MV-4-11 (cell line): ENCODE results near the gene ADARB2.

ENCODE experiments used
- DNase-seq: peaks from one replicate; lab custom pipeline; 2025; lab: John Stamatoyannopoulos, UW

ADARB2 gene

GRCh38 chr10:1311726-1312125 is 425.6 kb downstream of the ADARB2 start:
- no peak for DNase-seq

GRCh38 chr10:1310271-1310789 is 427.0 kb downstream of the ADARB2 start:
- no peak for DNase-seq

- no peak for DNase-seq
Observed at GRCh38 chr10:1309617-1310270, 427.6 kb downstream of the ADARB2 start.

DNA sequence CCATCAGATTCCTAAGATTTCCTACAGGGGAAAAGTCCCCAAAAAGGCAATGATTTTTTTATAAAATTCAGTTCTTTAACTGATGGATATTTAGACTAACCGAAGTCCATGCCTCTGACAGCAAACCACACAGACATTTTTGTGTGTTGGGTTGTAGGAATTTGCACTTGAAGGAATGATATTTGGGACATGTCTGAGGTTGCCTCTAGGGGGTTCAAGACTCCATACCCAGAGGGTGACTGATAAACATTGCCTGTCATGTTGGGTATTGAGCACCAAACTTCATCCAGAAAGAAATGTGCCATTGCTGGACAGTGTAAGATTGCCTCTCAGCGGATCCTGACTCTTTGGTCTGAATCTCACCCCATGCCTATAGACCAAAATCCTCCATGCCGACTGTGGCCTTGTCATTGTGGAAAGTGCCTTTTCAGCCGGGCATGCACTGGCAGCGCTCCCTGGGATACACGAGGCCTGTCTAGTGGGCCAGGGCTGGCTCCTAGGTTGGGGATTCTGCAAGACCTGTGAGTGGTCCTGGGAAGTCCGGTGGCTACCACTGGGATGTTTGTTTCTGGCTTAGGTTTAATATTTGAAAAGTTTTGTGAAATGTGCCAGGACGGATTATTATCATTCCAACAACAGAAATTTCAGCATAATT is 428.2 kb downstream of the ADARB2 start:
- no peak for DNase-seq

GRCh38 chr10:1308173-1308961 is 429.0 kb downstream of the ADARB2 start:
- DNase-seq: no peak

- no peak for DNase-seq
Observed at GRCh38 chr10:1301143-1301542, 436.2 kb downstream of the ADARB2 start.

DNA sequence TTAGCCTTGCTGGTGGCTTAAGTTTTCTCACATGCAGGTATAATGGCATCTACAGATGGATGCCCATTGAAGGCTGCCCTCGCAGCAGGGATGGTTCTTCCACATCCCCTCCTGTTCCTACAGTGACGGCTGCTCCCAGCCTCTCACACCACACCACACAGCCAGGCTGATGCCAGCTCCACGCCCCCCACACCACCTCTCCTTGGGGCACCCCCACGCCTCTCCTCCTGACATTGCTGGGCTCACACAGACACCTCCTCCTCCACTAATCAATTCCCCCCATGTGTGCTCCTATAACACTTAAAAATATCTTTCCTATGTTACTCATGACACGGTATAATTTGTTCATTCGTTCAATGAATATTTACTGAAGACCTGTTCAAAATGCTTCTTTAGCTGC is 437.1 kb downstream of the ADARB2 start:
- DNase-seq: no peak

DNA sequence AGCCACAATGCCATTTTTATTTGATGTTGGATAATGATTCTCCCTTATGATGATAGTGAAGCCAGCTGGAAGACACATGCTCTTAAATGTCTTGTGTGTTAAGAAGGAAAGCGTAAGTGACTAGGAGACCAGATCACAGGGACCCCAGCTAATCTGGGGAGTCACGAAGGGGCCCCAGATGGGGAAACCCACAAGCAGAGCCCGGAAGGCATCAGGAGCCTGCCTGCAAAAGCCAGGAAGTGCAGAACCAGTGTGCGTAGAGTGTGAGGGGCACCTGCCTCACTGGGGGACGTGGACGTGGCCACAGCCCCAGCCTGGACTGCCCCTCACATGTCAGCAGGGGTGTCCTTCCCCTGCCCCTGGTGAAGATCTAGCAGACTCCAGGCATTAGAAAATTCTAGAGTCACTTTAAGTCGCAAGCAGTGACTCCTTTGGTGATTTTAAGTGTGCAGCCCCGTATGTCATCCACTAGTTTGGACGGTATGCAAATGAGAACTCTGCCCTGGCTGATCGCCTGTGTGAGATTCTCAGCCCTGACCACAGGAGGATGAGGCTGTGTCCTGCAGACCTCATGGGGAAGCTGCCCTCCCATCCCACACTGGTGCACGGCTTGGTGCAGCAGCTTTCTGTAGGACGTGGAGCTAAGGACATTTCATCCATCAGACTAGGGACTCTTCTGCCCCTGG is 438.1 kb downstream of the ADARB2 start:
- DNase-seq: no peak

DNA sequence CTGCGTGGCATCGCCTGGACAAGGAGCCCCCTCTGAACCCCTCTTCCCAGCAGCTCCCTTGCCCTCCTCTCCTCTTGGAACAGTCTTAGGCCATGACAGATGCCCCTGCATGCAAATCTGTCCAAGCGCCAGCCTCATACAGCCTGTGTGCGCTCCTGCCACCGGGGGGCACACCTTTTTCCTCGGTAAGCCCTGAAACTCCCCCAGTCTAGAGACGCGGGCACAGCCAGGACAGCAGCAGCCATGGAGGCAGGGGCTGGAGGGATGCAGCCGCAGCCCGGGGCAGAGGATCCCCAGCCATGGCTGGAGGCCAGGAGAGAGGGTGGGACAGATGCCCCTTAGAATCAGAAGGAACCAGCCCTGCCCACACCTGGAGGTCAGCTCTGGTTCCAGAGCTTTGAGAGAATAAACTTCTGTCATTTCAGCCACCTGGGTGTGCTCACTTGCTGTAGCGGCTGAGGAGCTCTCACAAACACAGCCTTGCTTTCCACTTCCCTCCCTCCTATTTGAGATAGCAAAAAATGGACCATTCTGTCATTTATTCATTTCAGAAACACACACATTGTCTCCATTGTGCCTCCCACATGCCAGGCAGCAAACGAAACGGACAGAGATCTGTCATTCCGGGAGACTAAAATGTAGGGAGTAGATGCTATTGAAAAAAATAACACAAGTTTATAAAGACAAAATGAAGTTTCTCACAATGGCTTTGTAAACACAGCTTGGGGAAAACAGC is 439.6 kb downstream of the ADARB2 start:
- DNase-seq: no peak

- DNase-seq: no peak
Observed at GRCh38 chr10:1295756-1296480, 441.4 kb downstream of the ADARB2 start.

DNA sequence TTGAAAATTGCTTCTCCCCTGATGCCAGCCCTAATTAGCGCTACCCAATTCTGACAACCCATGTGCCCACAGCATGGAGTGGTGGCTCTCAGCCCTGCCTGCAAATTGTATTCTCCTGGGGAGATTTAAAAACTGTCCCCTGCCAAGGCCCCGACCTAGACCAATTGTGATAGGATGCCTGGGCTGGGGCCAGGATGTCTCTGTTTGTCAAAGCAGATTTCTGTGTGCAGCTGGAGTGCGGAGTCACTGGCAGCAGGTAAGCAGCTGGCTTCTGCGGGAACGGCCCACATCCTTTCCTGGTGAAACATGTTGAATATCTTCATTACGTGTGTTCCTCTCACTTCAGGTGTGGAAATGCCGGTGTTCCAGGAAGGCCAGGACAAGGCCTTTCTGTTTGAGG is 442.6 kb downstream of the ADARB2 start:
- DNase-seq: no peak

DNA sequence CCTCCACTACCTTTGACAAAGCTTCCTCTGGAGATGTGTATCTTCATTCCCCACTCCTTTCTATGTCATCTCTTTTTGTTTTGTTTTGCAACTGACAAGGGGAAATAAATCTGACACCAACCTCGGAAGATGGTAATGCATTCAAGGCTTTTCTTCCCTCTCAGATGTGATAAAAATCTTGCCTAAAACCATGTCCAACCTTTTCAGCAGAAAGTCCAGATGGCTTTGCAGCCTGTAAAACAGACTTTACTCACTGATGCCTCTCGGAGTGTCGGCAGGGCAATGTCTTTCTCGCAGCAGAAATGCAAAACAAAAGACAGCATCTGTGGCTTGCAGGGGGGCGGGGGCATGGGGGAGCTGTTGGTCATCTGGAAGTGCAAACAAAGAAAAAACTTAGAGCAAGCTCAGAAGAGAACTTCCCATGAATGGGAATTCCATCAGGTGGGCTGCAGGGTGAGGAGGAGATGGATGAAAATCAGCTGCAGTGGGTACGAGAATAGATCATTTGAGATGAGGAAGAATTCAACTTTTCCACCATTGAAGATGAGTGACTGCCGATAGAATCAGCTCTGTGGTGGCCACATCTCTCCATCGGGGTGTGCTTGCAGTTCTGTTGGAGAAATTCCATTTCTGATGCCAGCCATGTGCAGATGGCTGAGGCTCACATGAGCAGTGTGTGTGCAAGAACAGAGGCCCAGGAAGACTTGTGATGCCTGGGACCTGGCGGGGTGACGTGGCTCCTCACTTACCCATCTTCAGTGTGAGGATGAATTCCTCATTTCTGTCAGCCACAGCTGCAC is 443.5 kb downstream of the ADARB2 start:
- no peak for DNase-seq

DNA sequence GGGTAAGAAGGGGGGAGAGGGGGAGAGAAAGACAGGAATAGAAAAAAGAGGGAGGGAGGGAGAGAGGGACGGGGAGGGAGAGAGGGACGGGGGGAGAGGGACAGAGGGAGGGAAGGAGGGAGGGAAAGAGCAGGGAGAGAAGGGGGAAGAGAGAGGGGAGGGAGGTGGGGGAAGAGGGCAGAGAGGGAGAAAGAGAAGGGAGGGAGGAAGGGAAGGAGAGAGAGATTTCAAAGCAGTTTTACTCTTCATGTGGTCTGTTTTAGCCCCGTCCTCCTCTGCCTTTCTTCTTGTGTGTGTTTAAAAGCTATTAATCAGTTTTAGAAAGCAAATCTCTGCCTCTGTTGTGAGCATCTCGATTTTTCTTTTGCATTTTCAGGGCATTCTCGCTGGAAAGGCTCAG is 444.2 kb downstream of the ADARB2 start:
- no peak for DNase-seq

GRCh38 chr10:1292611-1293031 is 444.7 kb downstream of the ADARB2 start:
- no peak for DNase-seq

- DNase-seq: no peak
Observed at GRCh38 chr10:1291178-1292090, 445.9 kb downstream of the ADARB2 start.

GRCh38 chr10:1290071-1290471 is 447.3 kb downstream of the ADARB2 start:
- no peak for DNase-seq

GRCh38 chr10:1289591-1289990 is 447.7 kb downstream of the ADARB2 start:
- DNase-seq: no peak

- peak; percentile 69 for DNase-seq
Observed at GRCh38 chr10:1287971-1288401, 449.3 kb downstream of the ADARB2 start.

- DNase-seq: no peak
Observed at GRCh38 chr10:1287487-1287886, 449.8 kb downstream of the ADARB2 start.
